ENCODE results near the gene PRELID3B. TPM values are rescaled to one million over a fixed set of nuclear protein-coding genes. Genes with fewer than 3 reads are reported as not detected.
A peak's percentile ranks its signal among the peaks of the same experiment; 100 is the strongest.

Gene PRELID3B
- total and polyA plus RNA-seq, 2 of the 13 experiments (the other 11 are each of a cell fraction or from before 2014, with no cell fraction given) = 23.3 to 42.6 TPM

DNA sequence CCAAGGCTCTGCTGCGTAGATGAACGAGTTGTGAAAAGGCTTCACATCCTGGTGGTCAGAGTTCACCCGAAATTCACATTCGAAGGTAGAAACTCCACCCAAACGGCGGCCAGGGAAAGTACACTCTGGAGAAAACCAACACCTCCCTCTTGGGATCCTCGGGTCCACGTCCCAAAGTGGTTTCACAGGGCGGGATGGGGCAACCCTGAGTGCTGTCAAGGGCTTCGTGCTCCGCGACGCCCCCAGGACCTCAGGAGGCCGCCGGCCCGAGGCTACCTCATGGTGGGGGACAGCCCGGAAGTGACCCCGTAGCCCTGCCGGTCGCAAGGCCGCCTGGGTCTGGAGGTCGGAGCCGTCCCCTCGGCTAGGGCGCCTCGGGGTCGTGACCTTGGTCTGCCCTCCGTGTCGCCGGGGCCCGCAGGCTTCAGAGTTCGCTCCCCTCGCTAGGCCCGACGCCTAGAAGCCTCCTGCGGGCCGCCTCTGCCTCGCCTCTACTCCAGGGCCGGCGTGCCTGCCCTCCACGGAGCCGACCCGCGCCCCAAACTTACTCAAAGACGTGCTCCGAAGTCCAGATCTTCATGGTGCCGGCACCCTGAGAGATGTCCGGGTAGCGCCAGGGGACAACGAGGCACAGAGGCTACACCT lies at the start of gene PRELID3B (continued):
- TF ChIP-seq TAF15 (IDR thresholded peaks at IDR 0.05; ENCODE audit: low read depth, low read length, poor library complexity, severe bottlenecking) (no peak), ZNF256 (CRISPR knock-in tag; conservative IDR thresholded peaks at IDR 0.05) (peak; percentile 62; the same call in 1 of the 2 replicates), NFKBIZ (CRISPR knock-in tag; IDR thresholded peaks at IDR 0.05) (peak; percentile 50; the same call in 1 of the 2 replicates), ARHGAP35 (CRISPR knock-in tag; IDR thresholded peaks at IDR 0.05; ENCODE audit: borderline replicate concordance) (peak; percentile 86; the same call in 1 of the 2 replicates), ZNF773 (CRISPR knock-in tag; IDR thresholded peaks at IDR 0.05; ENCODE audit: borderline replicate concordance) (no peak; the same call in 1 of the 2 replicates), ETV6 (CRISPR knock-in tag; conservative IDR thresholded peaks at IDR 0.05) (no peak), DMAP1 (CRISPR knock-in tag; IDR thresholded peaks at IDR 0.05) (peak; percentile 75), FOXO1 (CRISPR knock-in tag; IDR thresholded peaks at IDR 0.05) (no peak), TRAFD1 (CRISPR knock-in tag; IDR thresholded peaks at IDR 0.05; ENCODE audit: borderline replicate concordance) (no peak), ZNF317 (CRISPR knock-in tag; IDR thresholded peaks at IDR 0.05) (peak; percentile 65), ZNF251 (CRISPR knock-in tag; IDR thresholded peaks at IDR 0.05) (no peak), ZFP37 (CRISPR knock-in tag; IDR thresholded peaks at IDR 0.05; ENCODE audit: borderline replicate concordance) (0 out of 2 replicates have a peak, but pooled peaks have one; percentile 37), IKZF1 (IDR thresholded peaks at IDR 0.05) (no peak), BRCA1 (CRISPR knock-in tag; IDR thresholded peaks at IDR 0.05) (no peak), SALL2 (CRISPR knock-in tag; IDR thresholded peaks at IDR 0.05) (no peak), UBTF (CRISPR knock-in tag; IDR thresholded peaks at IDR 0.05) (peak; percentile 57)
- TF ChIP-seq, protein P1, sequence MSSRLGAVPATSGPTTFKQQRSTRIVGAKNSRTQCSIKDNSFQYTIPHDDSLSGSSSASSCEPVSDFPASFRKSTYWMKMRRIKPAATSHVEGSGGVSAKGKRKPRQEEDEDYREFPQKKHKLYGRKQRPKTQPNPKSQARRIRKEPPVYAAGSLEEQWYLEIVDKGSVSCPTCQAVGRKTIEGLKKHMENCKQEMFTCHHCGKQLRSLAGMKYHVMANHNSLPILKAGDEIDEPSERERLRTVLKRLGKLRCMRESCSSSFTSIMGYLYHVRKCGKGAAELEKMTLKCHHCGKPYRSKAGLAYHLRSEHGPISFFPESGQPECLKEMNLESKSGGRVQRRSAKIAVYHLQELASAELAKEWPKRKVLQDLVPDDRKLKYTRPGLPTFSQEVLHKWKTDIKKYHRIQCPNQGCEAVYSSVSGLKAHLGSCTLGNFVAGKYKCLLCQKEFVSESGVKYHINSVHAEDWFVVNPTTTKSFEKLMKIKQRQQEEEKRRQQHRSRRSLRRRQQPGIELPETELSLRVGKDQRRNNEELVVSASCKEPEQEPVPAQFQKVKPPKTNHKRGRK (CRISPR knock-in tag; IDR thresholded peaks at IDR 0.05) = no peak
- TF ChIP-seq, protein P2, sequence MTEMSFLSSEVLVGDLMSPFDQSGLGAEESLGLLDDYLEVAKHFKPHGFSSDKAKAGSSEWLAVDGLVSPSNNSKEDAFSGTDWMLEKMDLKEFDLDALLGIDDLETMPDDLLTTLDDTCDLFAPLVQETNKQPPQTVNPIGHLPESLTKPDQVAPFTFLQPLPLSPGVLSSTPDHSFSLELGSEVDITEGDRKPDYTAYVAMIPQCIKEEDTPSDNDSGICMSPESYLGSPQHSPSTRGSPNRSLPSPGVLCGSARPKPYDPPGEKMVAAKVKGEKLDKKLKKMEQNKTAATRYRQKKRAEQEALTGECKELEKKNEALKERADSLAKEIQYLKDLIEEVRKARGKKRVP (CRISPR knock-in tag; IDR thresholded peaks at IDR 0.05) = no peak
- TF ChIP-seq, protein P3, sequence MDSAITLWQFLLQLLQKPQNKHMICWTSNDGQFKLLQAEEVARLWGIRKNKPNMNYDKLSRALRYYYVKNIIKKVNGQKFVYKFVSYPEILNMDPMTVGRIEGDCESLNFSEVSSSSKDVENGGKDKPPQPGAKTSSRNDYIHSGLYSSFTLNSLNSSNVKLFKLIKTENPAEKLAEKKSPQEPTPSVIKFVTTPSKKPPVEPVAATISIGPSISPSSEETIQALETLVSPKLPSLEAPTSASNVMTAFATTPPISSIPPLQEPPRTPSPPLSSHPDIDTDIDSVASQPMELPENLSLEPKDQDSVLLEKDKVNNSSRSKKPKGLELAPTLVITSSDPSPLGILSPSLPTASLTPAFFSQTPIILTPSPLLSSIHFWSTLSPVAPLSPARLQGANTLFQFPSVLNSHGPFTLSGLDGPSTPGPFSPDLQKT (CRISPR knock-in tag; IDR thresholded peaks at IDR 0.05; ENCODE audit: borderline replicate concordance) = no peak
- TF ChIP-seq, protein P4, sequence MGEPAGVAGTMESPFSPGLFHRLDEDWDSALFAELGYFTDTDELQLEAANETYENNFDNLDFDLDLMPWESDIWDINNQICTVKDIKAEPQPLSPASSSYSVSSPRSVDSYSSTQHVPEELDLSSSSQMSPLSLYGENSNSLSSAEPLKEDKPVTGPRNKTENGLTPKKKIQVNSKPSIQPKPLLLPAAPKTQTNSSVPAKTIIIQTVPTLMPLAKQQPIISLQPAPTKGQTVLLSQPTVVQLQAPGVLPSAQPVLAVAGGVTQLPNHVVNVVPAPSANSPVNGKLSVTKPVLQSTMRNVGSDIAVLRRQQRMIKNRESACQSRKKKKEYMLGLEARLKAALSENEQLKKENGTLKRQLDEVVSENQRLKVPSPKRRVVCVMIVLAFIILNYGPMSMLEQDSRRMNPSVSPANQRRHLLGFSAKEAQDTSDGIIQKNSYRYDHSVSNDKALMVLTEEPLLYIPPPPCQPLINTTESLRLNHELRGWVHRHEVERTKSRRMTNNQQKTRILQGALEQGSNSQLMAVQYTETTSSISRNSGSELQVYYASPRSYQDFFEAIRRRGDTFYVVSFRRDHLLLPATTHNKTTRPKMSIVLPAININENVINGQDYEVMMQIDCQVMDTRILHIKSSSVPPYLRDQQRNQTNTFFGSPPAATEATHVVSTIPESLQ (CRISPR knock-in tag; conservative IDR thresholded peaks at IDR 0.05) = no peak

All from HepG2 (cell line).